SU-DHL-6 (cell line): ENCODE measurements around the gene ZBTB7A.

Source experiments
- H2AFZ ChIP-seq: fragments of 200-600 bp; sonication (generic); 2 replicates; pipeline ENCODE4 v1.6.1; 2014; ENCODE audit warnings: low read depth, mild to moderate bottlenecking, moderate library complexity, mixed read lengths, antibody characterized with exemption, low read length; ENCODE audit not compliant: severe bottlenecking
- H3F3A ChIP-seq: fragments of 200-600 bp; shearing (Covaris generic); 2 replicates; pipeline ENCODE4 v1.6.0; 2016; ENCODE audit warnings: antibody characterized with exemption, mild to moderate bottlenecking; ENCODE audit not compliant: insufficient read depth
- H3K27ac ChIP-seq: fragments of 200-600 bp; sonication (generic); 2 replicates; pipeline ENCODE4 v1.5.1; 2016; ENCODE audit warnings: low read depth, mild to moderate bottlenecking, low read length, moderate library complexity, mixed read lengths
- H3K27me3 ChIP-seq: fragments of 200-600 bp; sonication (generic), shearing (Covaris generic); 2 replicates; pipeline ENCODE4 v1.6.0; 2014; ENCODE audit warnings: mild to moderate bottlenecking, low read length
- H3K36me3 ChIP-seq: fragments of 200-600 bp; sonication (generic); 2 replicates; pipeline ENCODE4 v1.6.1; 2014; ENCODE audit warnings: mild to moderate bottlenecking, low read length, mixed read lengths
- H3K4me2 ChIP-seq: fragments of 300-600, 200-600 bp; shearing (Covaris generic), sonication (generic); 2 replicates; pipeline ENCODE4 v1.6.0; 2014; ENCODE audit warnings: low read length, low read depth, mild to moderate bottlenecking; ENCODE audit not compliant: poor library complexity, severe bottlenecking
- H3K4me3 ChIP-seq: fragments of 200-600 bp; sonication (generic); 2 replicates; pipeline ENCODE4 v1.5.1; 2014; ENCODE audit warnings: antibody characterized with exemption, low read length, mild to moderate bottlenecking, mixed read lengths; ENCODE audit not compliant: insufficient read depth, poor library complexity, severe bottlenecking
- H3K79me2 ChIP-seq: fragments of 200-600 bp; sonication (generic); 2 replicates; pipeline ENCODE4 v1.6.1; 2014; ENCODE audit warnings: mild to moderate bottlenecking, low read length, moderate library complexity; ENCODE audit not compliant: insufficient read depth
- H3K9ac ChIP-seq: fragments of 200-600 bp; sonication (generic); 2 replicates; pipeline ENCODE4 v1.7.0; 2014; ENCODE audit warnings: mild to moderate bottlenecking, low read length
- H3K9me2 ChIP-seq: fragments of 200-600 bp; sonication (generic); replicated peaks from 2 replicates; pipeline ENCODE4 v1.6.1; 2014; ENCODE audit warnings: low read length; ENCODE audit not compliant: insufficient read depth
- H3K9me3 ChIP-seq: fragments of 200-600 bp; sonication (generic); 2 replicates; pipeline ENCODE4 v1.6.1; 2014; ENCODE audit warnings: low read length, mixed read lengths; ENCODE audit not compliant: insufficient read depth
- H4K20me1 ChIP-seq: fragments of 200-600 bp; sonication (generic); 2 replicates; pipeline ENCODE4 v1.6.1; 2014; ENCODE audit warnings: low read depth, mild to moderate bottlenecking, antibody characterized with exemption, low read length, moderate library complexity, mixed read lengths
- CTCF ChIP-seq: fragments of 200-600 bp; sonication (generic); IDR thresholded peaks from one replicate; pipeline ENCODE4 v1.5.1; 2017; ENCODE audit warnings: antibody characterized with exemption, mild to moderate bottlenecking, low read length, moderate library complexity; ENCODE audit not compliant: insufficient read depth, poor library complexity, severe bottlenecking
- EZH2phosphoT487 ChIP-seq: fragments of 200-600 bp; sonication (generic), shearing (Covaris generic); conservative IDR thresholded peaks from 2 replicates; pipeline ENCODE4 v1.6.1; 2018; ENCODE audit warnings: mild to moderate bottlenecking, antibody characterized with exemption, low read length, moderate library complexity, mixed read lengths

ZBTB7A gene

GRCh38 chr19:4109626-4109945, 42.9 kb upstream of the ZBTB7A start:
- no peaks in the 10 kb centered on the region; the same call in 1 of the 2 replicates for H3F3A ChIP-seq
- H3K36me3 ChIP-seq, result no peaks in the 10 kb centered on the region
- no peaks in the 10 kb centered on the region for H3K9me3 ChIP-seq
- H3K79me2 ChIP-seq, result no peaks in the 10 kb centered on the region
- H3K4me2 ChIP-seq, result peak overlapping the region; percentile 0
- TF ChIP-seq CTCF, result no peak
- no peak for TF ChIP-seq EZH2phosphoT487
- H3K9ac ChIP-seq, result peak overlapping the region; percentile 22; the same call in 1 of the 2 replicates
- H3K9me2 ChIP-seq, result no peaks in the 10 kb centered on the region
- H3K27me3 ChIP-seq, result no peaks in the 10 kb centered on the region
- H2AFZ ChIP-seq, result no peak overlapping the region
- no peak overlapping the region for H3K4me3 ChIP-seq
- peak overlapping the region; percentile 59 for H3K27ac ChIP-seq
- H4K20me1 ChIP-seq, result no peaks in the 10 kb centered on the region

- Histone ChIP-seq H3K79me2 (no peaks in the 10 kb centered on the region), H3F3A (no peaks in the 10 kb centered on the region), H3K9me3 (no peaks in the 10 kb centered on the region), H3K36me3 (no peaks in the 10 kb centered on the region), H3K27ac (peak overlapping the region; percentile 59), H4K20me1 (no peaks in the 10 kb centered on the region), H3K9ac (peak overlapping the region; percentile 22; the same call in 1 of the 2 replicates), H2AFZ (no peak overlapping the region), H3K27me3 (no peaks in the 10 kb centered on the region), H3K4me3 (no peak overlapping the region), H3K4me2 (peak overlapping the region; percentile 0), H3K9me2 (no peaks in the 10 kb centered on the region)
- TF ChIP-seq CTCF (no peak), EZH2phosphoT487 (no peak)
Measured at GRCh38 chr19:4108767-4109625, 42.3 kb upstream of the ZBTB7A start.

- Histone ChIP-seq H3F3A (no peaks in the 10 kb centered on the region), H3K4me3 (no peak overlapping the region), H3K4me2 (no peak overlapping the region), H3K36me3 (no peaks in the 10 kb centered on the region), H3K9ac (no peak overlapping the region), H3K27ac (no peak overlapping the region), H4K20me1 (no peaks in the 10 kb centered on the region), H2AFZ (no peak overlapping the region), H3K79me2 (no peaks in the 10 kb centered on the region), H3K9me3 (no peaks in the 10 kb centered on the region), H3K27me3 (no peaks in the 10 kb centered on the region), H3K9me2 (no peaks in the 10 kb centered on the region)
- no peak for TF ChIP-seq EZH2phosphoT487
- TF ChIP-seq CTCF, result no peak
Measured at GRCh38 chr19:4103080-4103433, 36.4 kb upstream of the ZBTB7A start.
